ENCODE data around the gene UNC13D.
"Not testable (repeated sequence)": the region's sequence is repeated elsewhere in the genome, so short reads cannot be mapped to it uniquely, and the experiment has no call there.

UNC13D gene

DNA sequence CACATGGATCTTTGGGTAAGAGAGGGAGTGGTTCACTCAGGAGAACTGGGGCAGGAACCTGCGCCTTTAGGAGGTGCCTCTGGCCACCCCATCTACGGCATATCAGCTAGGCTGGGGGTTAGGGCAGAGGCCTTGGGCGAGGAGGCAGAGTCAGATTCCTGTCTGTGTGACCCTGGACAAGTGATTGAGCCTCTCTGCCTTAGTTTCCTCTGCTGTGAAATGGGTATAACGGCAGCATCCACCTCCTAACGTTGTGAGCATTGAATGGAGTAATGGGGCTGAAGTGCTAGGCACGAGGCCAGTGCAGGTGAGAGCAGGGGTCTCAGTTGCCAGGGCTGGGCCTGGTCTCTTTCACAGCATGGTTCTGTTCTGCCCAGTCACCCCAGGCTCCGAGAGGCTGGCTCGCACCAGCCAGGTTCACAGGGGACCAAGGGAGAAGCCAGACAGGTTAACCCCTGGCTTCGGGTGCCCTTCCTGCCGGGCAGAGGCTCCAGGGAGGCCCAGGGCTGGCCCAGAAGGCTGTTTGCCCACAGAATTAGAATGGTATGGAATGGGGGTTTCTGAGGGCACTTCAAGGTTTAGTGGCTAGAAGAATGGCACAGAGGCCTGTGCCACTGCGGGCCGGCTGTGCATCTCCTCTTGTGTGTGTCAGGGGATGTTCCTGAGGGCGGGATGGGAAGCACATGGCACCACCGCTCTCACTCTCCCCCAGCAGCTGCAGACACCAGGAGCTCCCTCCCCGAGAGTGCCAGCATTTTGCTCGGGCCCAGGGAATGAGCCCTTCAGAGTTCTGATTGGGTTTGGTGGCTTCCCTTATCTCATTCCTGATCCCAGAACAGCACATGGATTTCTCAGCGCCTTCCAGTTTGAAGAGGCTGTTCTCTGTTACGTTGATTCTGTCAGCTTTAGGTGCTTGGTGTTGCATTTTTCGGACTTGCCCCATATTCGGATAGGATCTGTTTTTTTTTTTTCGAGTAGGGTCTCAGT is 23.8 kb downstream of the UNC13D start:
- no peak for DNase-seq (ENCODE audit: low spot score)

DNA sequence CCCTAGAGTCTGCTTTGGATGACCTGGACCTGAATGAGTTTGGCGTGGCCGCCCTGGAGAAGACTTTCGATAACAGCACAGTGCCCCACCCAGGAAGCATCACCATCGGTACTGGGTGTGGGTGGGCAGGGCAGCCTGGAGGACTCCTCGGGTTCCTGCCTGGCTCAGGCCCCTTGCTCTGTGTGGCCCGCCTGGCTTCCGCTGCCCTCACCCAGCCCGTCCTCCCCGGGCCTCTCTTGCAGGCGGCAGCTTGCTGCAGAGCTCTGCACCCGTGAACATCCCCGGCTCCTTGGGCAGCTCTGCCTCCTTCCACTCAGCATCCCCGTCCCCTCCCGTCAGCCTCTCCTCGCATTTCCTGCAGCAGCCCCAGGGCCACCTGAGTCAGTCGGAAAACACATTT is 24.5 kb downstream of the UNC13D start:
- DNase-seq (ENCODE audit: low spot score), result no peak

DNA sequence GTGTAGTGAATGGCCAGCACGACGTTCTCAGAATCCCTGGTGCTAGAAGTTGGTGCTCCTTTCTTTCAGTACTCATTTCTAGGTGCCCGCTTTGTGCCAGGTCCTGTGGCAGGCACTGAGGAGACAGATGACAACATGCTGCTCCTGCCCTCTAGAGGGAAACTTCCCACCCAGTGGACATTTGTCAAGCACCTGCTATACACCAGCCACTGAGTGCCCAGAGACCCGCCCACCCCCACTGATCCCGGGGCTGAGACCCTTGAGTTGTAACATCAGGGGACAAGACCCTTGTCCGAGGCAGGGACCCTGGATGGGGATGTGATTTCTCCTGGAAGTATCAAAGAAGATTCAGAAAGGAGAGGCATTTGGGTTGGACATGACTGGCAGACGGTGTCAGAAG is 25.1 kb downstream of the UNC13D start:
- DNase-seq (ENCODE audit: low spot score), result no peak

DNA sequence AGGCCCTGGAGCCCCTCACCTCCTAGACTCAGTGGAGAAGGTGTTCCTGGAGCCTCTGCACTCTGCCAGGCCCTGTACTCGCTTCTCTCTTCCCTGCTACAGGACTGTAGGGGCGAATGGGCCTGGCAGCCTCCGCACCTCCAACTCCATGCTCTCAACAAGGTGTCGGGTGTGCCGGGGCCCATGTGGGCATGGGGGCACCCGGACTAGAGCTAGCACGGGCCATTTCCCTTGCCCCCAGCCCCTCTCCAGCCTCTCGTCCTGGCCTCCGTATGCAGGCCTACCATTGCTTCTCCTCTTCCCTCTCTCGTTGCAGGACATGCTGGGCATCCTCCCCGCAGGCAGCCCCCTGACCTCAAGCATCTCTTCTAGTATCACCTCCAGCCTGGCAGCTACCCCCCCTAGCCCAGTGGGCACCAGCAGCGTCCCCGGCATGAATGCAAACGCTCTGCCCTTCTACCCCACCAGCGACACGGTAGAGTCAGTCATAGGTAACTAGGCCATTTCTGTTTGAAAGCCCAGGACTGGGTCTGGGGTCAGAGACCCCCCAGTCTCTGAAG is 25.8 kb downstream of the UNC13D start:
- DNase-seq (ENCODE audit: low spot score), result no peak

DNA sequence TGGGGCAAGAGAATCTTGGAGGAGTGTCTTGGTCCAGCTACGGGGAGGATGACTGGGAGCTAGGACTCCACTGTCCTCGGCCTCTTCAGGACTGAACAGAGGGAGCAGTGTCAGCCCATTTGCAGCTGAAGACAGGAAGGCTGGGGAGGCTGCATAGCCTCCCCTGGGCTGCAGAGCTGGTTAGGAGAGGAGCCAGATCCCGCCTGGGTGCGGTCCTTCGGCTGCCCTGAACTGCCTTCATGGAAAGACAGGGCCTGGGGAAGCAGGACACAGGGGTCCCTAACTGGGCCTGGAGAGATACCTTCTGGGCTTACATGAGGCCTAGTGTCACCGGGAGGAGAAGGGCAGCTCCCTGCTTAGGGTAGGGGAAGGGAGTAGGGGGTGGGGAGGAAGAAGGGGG is 26.6 kb downstream of the UNC13D start:
- DNase-seq (ENCODE audit: low spot score), result no peak

DNA sequence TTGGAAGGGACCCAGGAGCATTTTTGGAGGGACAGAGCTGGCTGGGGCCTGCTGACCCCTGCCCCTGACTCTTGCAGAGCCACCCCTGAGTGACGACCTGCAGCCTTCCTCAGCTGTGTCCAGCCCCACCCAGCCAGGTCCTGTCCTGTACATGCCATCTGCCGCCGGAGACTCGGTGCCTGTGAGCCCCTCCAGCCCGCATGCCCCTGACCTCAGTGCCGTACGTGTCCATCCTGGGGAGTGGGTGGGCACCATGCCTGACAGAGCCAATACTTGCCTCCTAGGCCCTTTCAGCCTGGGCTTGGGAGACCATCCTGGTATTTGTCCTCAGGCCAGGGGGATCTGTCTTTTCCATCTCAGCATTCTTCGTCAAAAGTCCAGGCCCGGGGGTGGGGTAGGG is 27.5 kb downstream of the UNC13D start:
- no peak for DNase-seq (ENCODE audit: low spot score)

DNA sequence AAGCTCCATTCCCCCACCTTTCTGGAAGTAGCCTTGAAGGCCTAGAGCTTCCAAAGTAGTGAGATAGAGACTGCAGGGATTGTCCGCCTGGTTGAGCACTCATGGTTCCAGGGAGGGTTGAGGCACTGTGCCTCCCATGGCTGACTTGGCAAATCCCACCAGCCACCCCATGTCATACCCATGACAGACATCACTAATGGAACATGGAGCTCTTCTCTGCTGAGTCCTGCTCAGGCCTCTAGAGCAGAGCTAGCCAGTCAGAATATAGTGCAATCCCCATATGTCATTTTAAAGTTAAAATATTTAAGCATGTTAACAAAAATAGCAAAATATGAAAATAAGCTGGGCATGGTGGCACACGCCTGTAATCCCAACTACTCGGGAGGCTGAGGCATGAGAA is 28.8 kb downstream of the UNC13D start:
- DNase-seq (ENCODE audit: low spot score), result no peak

DNA sequence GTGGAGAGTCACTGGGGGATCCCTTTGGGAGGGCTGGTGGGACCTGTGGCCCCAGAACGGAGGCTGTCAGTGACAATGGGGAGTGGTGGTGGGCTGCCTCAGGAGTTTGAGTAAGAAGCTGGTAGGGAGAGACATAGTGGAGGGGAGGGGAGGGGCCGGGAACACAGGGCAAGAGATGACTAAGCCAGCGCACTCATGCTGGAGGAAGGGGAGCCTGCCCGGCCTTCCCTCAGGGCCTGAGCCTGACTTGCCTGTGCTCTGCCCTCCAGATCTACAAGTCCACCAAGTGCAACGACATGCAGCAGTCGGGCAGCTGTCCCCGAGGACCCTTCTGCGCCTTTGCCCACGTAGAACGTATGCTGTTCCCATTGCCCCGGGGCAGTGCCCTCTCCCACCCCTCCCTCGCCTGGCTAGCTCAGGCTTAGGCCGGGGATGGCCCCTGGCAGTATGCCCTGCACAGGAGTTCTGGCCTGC is 29.3 kb downstream of the UNC13D start:
- no peak for DNase-seq (ENCODE audit: low spot score)

DNA sequence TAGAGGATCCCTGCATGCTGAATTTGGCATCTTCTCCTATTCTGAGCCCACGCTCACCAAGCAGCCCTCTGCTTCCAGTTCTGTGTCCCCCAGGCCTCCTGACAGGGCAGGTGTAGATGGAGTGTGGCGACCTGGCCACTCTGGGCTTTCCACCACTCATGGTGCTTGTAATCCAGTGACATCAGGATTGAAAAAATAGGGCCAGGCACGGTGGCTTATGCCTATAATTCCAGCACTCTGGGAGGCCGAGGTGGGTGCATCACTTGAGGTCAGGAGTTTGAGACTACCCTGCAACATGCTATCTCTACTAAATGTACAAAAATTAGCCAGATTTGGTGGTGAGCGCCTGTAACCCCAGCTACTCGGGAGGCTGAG is 30.2 kb downstream of the UNC13D start:
- DNase-seq (ENCODE audit: low spot score), result no peak

DNA sequence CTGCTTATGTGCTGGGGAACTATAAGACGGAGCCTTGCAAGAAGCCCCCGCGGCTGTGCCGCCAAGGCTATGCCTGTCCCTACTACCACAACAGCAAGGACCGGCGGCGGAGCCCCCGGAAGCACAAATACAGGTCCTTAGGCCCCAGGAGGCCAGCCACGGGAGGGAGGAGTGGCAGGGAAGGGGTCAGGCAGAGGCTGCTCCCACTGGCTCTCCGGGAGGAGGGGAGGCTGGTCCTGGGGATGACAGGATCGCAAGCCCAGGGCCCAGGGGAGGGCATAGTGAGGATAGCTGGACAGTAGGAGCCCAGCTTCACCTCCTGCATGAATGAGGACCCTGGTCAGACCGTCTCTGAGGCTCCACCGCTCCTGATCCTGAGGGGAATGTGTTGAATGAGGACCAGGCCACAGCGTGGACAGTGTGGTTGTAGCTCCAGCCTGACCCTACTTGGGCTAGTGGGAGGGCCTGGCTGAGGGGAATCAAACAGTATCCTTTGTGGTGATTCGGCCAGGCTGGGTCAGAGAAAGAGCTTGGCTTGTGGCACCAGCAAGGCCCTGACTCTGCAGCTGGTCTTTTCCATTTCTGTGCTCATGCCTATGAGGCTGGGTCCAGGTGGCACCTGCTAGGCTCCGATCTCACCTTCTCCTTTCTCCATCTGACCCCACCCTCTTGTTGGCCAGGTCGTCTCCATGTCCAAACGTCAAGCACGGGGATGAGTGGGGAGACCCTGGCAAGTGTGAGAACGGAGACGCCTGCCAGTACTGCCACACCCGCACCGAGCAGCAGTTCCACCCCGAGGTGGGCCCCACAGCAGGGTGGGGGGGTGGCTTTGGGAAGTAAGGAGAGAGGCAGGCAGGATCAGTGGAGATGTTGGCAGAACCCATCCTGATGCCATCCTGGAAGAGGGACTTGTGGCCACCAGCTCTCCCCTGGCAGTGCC is 30.9 kb downstream of the UNC13D start:
- no peak for DNase-seq (ENCODE audit: low spot score)

DNA sequence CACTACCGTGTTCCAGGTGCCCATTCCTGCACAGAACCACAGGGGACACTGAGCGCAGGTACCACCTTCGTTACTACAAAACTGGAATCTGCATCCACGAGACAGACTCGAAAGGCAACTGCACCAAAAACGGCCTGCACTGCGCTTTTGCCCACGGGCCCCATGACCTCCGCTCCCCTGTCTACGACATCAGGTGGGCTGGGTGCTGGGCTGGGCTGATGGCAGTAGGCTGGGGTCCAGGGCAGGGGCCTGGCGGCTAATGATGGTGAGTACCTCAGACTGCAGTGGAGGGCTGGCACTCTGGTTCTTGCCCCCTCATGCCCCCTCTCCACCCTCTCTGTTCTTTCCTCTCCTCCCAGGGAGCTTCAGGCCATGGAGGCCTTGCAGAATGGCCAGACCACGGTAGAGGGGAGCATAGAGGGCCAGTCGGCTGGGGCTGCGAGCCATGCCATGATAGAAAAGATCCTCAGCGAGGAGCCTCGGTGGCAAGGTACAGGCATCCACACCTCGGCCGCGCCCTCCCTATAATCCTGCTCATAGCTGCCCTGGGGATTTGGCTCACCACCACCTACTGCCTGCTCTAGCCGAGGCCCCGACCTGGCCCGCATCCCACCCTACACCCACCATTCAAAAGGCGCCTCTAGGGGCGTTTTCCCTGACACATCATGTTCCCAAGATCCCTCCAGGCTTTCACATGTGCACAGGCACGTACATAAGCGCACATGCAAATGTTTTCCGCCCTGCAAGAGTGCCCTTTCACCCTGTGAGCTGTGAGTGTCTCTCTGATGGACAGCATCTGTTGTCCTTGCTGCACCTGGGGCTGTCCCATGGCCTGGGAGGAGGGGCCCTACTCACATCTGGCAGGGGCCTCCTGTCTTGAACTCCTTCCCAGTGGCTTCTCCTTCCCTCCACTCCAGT is 31.8 kb downstream of the UNC13D start:
- no peak for DNase-seq (ENCODE audit: low spot score)

DNA sequence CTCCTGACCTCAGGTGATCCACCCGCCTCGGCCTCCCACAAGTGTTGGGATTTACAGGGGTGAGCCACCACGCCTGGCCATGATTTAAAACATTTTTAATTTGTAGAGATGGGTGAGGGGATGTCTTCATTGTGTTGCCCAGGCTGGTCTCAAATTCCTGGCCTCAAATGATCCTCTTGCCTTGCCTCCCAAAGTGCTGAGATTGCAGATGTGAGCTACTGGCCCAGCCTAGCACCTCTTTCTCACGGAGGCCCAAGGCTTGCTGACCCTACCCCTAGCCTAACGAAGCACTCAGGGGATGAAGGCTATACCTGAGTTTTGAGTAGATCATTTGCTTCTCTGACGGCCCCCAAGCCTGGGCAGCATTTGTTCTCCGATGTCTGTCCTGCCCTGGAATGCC is 33.0 kb downstream of the UNC13D start:
- DNase-seq (ENCODE audit: low spot score), result no peak

DNA sequence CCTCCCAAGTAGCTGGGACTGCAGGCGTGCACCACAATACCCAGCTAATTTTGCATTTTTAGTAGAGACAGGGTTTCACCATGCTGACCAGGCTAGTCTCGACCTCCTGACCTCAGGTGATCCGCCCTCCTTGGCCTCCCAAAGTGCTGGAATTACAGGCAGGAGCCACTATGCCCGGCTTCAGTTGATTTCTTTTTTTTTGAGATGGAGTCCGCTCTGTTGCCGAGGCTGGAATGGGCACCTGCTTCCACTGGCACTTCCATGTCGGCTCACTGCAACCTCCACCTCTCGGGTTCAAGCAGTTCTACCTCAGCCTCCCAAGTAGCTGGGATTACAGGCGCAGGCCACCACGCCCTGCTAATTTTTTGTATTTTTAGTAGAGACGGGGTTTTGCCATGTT is 33.4 kb downstream of the UNC13D start:
- DNase-seq (ENCODE audit: low spot score), result not testable (repeated sequence)

DNA sequence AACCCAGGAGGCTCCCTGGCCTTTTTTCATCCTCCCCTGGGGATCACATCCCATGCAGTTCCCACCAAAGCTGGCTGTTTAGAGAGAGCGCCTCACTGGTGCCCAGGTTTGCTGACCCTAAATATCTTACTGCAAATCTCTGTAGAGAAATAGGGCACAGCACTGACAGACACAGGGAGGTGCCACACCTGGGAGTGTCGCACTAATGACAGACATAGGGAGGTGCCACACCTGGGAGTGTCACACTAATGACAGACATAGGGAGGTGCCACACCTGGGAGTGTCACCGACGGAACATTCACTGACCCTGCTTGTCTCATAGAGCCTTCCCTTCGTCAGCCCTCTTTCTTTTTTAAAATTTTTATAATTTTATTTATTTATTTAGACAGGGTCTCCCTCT is 34.0 kb downstream of the UNC13D start:
- no peak for DNase-seq (ENCODE audit: low spot score)

DNA sequence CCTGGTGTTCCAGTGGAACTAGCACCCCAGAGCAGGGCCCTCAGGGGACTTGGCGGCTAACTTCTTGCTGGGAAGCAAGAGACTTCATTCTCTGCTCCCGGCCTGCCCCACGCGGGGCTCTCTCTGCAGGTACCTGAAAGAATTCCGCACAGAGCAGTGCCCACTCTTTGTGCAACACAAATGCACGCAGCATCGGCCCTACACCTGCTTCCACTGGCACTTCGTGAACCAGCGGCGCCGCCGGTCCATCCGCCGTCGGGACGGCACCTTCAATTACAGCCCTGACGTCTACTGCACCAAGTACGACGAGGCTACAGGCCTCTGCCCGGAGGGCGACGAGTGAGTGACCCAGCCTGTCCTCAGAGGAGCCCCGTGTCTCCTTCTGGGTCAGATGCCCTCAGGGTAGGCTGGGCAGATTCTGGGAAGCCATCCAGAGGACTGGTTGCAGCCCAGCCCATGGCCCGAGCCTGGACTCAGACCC is 34.5 kb downstream of the UNC13D start:
- no peak for DNase-seq (ENCODE audit: low spot score)

DNA sequence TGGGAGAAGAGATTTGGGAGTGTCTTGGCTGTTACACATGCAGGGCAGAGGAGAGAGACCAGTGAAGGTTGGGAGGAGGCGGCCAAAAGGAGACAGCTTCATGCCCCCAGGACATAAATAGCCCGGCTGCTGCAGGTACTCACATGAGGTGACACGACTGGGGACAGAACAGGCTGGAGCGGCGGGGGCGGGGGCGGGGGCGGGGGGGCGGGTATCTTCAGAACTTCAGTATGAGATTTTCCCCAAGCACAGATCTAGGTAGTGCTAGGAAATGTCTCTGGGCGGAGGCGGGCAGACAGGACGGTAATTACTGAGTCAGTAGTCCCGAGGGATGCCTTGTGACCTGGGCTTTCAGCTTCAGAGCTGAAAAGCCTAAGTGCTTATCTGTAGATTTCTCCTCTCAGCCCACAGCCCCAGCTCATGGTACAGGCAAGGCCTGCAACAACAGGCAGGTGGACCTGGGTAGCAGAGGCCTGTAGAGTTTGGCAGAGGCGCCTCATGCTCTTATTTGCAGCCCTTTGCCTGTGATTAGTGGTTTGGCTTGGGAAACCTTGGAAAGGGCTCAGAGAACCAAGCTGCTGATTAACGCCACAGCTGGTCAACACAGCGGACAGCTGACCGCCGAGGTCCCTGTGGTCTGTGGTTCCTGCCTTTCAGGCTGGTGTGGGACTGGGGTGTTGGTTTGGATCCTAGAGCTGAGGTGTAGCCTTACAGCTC is 35.1 kb downstream of the UNC13D start:
- no peak for DNase-seq (ENCODE audit: low spot score)

DNA sequence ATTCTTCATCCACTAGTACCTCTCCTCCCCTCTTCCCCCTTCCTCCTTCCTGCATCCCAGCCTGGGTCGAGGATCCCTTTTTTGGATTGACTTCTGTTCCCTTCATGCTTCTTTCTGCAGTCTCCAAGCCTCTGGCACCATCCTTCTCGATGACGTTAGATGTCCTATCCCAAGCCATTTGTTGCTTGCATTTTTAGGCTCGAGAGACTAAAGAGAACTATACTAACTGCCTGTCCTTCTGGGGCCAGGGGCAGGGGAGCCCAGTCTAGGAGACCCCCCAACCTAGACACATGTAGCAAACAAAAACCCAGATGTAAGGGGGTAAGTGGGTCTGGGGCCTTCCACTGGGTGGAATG is 35.7 kb downstream of the UNC13D start:
- no peak for DNase-seq (ENCODE audit: low spot score)

DNA sequence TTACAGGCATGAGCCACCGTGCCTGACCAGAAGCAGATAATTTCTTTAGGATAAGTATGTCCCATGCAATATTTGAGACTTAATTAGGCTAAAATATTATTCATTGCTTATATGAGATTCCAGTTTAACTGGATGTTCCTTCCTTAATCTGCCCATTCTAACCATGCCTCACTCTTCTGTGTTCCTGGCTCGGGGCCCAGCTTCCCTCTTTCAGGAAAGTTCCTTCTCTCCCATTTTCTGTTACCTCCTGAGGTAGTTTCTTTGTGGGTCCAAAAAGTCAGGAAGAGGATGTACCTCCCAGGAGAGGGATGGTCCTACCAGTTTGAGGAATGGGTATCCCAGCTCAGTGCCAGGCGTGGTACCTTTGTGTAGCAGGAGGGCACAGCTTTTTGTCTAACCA is 36.3 kb downstream of the UNC13D start:
- no peak for DNase-seq (ENCODE audit: low spot score)

DNA sequence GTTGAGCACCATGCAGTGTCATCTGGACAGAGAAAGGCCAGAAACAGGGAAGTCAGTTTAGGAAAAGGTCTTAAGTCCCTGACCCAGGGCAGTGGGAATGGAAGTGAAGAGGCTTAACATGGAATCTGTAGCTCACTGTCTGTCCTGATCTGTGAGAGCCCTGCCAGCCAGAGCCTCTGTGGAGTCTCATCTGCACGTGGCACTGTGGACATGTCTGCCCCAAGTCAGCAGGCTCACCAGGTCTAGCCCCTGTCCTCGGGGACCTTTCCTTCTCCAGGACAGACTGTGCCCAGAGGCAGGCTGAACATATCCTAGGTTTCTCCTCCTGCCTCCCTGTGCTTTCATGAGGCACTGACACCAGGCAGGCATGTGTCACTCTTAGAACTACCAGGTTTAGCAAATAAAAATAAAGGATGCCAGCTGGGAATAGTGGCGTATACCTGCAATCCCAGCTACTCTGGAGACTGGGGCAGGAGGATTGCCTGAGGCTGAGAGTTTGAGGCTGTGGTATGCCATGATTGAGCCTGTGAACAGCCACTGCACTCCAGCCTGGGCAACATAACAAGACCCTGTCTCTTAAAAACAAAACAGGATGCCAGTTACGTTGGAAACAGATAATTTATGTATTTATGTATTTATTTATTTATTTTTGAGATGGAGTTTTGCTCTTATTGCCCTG is 37.2 kb downstream of the UNC13D start:
- DNase-seq (ENCODE audit: low spot score), result no peak

DNA sequence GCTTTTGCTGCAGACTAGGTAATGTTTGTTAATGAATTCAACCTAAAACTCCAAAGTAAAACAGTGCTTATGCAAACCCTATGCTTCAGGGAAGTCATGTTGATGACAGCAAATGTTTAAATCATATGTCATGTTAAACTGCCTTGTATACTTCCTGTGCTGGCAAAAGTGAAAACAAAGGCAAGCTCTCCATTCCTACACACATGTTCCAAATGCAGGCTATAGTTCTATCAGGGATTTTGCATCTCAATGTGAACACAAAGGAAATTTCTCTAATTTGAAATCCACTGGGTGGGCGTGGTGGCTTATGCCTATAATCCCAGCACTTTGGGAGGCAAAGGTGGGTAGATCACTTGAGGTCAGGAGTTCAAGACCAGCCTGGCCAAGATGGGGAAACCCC is 40.3 kb downstream of the UNC13D start:
- DNase-seq (ENCODE audit: low spot score), result no peak
